ENCODE measurements around the gene FBXW9.

DNA sequence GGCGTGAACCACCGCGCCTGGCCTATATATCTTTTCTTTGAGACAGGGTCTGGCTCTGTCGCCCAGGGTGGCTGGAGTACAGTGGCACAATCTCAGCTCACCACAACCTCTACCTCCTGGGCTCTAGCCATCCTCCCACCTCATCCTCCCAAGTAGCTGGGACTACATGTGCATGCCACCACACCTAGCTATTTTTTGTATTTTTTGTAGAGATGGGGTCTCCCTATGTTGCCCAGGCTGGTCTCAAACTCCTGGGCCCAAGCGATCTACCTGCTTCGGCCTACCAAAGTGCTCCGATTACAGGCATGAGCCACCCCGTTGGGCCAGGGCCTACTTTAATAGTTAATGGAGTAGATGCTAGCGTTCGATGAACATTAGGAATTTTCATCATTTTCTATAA lies 23.9 kb upstream of the FBXW9 start:
- TF ChIP-seq, protein P1, sequence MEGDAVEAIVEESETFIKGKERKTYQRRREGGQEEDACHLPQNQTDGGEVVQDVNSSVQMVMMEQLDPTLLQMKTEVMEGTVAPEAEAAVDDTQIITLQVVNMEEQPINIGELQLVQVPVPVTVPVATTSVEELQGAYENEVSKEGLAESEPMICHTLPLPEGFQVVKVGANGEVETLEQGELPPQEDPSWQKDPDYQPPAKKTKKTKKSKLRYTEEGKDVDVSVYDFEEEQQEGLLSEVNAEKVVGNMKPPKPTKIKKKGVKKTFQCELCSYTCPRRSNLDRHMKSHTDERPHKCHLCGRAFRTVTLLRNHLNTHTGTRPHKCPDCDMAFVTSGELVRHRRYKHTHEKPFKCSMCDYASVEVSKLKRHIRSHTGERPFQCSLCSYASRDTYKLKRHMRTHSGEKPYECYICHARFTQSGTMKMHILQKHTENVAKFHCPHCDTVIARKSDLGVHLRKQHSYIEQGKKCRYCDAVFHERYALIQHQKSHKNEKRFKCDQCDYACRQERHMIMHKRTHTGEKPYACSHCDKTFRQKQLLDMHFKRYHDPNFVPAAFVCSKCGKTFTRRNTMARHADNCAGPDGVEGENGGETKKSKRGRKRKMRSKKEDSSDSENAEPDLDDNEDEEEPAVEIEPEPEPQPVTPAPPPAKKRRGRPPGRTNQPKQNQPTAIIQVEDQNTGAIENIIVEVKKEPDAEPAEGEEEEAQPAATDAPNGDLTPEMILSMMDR (IDR thresholded peaks at IDR 0.05 in 2 of 3, conservative IDR thresholded peaks at IDR 0.05 in 1 of 3; ENCODE audit: borderline replicate concordance in 1 of 3, insufficient read depth in 1 of 3, low read depth in 2 of 3, low read length in 2 of 3) = no peak
- no peak for TF ChIP-seq POLR2A (IDR thresholded peaks at IDR 0.05; ENCODE audit: borderline replicate concordance, extremely low read depth, insufficient read depth, insufficient read length)
